Measurements from ENCODE around the gene TGFB3. TPM values are rescaled to one million over a fixed set of nuclear protein-coding genes. Genes with fewer than 3 reads are reported as not detected.

The TGFB3 gene
- total RNA-seq, 1 donor from 2014 or later, result not detected

GRCh38 chr14:75909630-75910029 is 72.2 kb downstream of the TGFB3 start:
- Histone ChIP-seq H2AFZ (replicated peaks) (no peak overlapping the region), H3K4me2 (no peak overlapping the region), H3K9me3 (ENCODE audit: low read depth) (no peaks in the 10 kb centered on the region), H3K9ac (no peak overlapping the region), H3K4me1 (peaks cover 11% of the 10 kb centered on the region), H3K4me3 (no peak overlapping the region), H3F3A (ENCODE audit: low read depth) (no peaks in the 10 kb centered on the region), H3K36me3 (no peaks in the 10 kb centered on the region), H4K20me1 (ENCODE audit: low read depth) (no peaks in the 10 kb centered on the region), H3K79me2 (ENCODE audit: low read depth) (no peaks in the 10 kb centered on the region), H3K27ac (no peak overlapping the region), H3K27me3 (no peaks in the 10 kb centered on the region)
- peaks cover 20% of the 10 kb centered on the region for H3K4me1 Mint-ChIP-seq
- no peak for DNase-seq (ENCODE audit: low spot score)
- no peak overlapping the region for H3K27ac Mint-ChIP-seq
- no peaks in the 10 kb centered on the region for H3K9me3 Mint-ChIP-seq
- H3K4me3 Mint-ChIP-seq, result no peak overlapping the region
- peaks cover 5% of the 10 kb centered on the region for H3K27me3 Mint-ChIP-seq (ENCODE audit: insufficient read depth, low read depth)
- no peaks in the 10 kb centered on the region for H3K36me3 Mint-ChIP-seq
- TF ChIP-seq EZH2phosphoT487 (IDR thresholded peaks at IDR 0.05) (no peak), CTCF (IDR thresholded peaks at IDR 0.05) (no peak), EZH2 (IDR thresholded peaks at IDR 0.05) (no peak)

Other genes with a start within 250 kb of the TGFB3 start
- gene IFT43, start 3.8 kb upstream of the TGFB3 start, total RNA-seq (ENCODE audit: low replicate concordance), result 34.9 and 36.8 TPM in 2 replicates
- 68.2 and 93.0 TPM in 2 replicates for gene GPATCH2L, start 169.9 kb upstream of the TGFB3 start, total RNA-seq (ENCODE audit: low replicate concordance)

Data from neural progenitor cell (in vitro differentiated cells).